PC-3 (cell line): ENCODE data around the gene SLC41A3. TPM values are rescaled to one million over a fixed set of nuclear protein-coding genes. Genes with fewer than 3 reads are reported as not detected.

Experiments used
- ATAC-seq: fragments of 200-7000 bp; cut with Tn5 transposase; 2 replicates; pipeline ENCODE4 v1.9.1; 2020; ENCODE audit warnings: mild to moderate bottlenecking, moderate library complexity
- BruUV-seq: library from RNA; stranded (reverse); fragments of 400-500 nt; replicated peaks from 2 replicates; lab custom pipeline; 2021; lab: Mats Ljungman, UMichigan
- CTCF ChIA-PET: fragments of 300-600 bp; sonication (Branson Sonifier 250); formaldehyde crosslinking; loops from one replicate; lab custom pipeline; 2022; ENCODE audit warnings: antibody characterized with exemption; lab: Charles Lee
- POLR2A ChIA-PET: fragments of 300-600 bp; sonication (Branson Sonifier 250); formaldehyde crosslinking; loops from one replicate; lab custom pipeline; 2022; ENCODE audit warnings: antibody characterized with exemption; ENCODE audit not compliant: unreplicated experiment; lab: Charles Lee
- DNase-seq: peaks from one replicate; pipeline ENCODE4 v3.0.0-alpha.2; 2015
- H2AFZ ChIP-seq: fragments of 300-600 bp; sonication (generic); 2 replicates; pipeline ENCODE4 v1.6.0; 2016; ENCODE audit warnings: antibody characterized with exemption, low read length
- H3F3A ChIP-seq: fragments of 300-600 bp; sonication (generic); one replicate; pipeline ENCODE4 v1.6.0; 2017; ENCODE audit warnings: antibody characterized with exemption, low read length, control low read depth, mild to moderate bottlenecking; ENCODE audit not compliant: unreplicated experiment
- H3K27ac ChIP-seq: fragments of 300-600 bp; sonication (generic); 2 replicates; pipeline ENCODE4 v1.5.1; 2016; ENCODE audit warnings: mild to moderate bottlenecking, low read length
- H3K27me3 ChIP-seq: fragments of 300-600 bp; sonication (generic); 2 replicates; pipeline ENCODE4 v1.6.1; 2016; ENCODE audit warnings: low read length, mixed read lengths
- H3K36me3 ChIP-seq: fragments of 300-600 bp; sonication (generic); 2 replicates; pipeline ENCODE4 v1.6.1; 2016; ENCODE audit warnings: low read depth, mixed run types, low read length, mixed read lengths
- H3K4me1 ChIP-seq: fragments of 300-600 bp; sonication (generic); 2 replicates; pipeline ENCODE4 v1.5.1; 2016; ENCODE audit warnings: low read length; ENCODE audit not compliant: insufficient read depth
- H3K4me2 ChIP-seq: fragments of 300-600 bp; sonication (generic); 2 replicates; pipeline ENCODE4 v1.6.0; 2016; ENCODE audit warnings: low read length
- H3K4me3 ChIP-seq: fragments of 300-600 bp; sonication (generic); 2 replicates; pipeline ENCODE4 v1.5.1; 2016; ENCODE audit warnings: mild to moderate bottlenecking, low read length, mixed read lengths
- H3K79me2 ChIP-seq: fragments of 300-600 bp; sonication (generic); 2 replicates; pipeline ENCODE4 v1.6.1; 2017; ENCODE audit warnings: low read length, mixed read lengths
- H3K9ac ChIP-seq: fragments of 300-600 bp; sonication (generic); 2 replicates; pipeline ENCODE4 v1.6.0; 2016; ENCODE audit warnings: mild to moderate bottlenecking, low read length
- H3K9me2 ChIP-seq: fragments of 300-600 bp; sonication (generic); replicated peaks from 2 replicates; pipeline ENCODE4 v1.6.1; 2016; ENCODE audit warnings: mixed run types, low read length, mixed read lengths
- H3K9me3 ChIP-seq: fragments of 300-600 bp; sonication (generic); 2 replicates; pipeline ENCODE4 v1.6.1; 2016; ENCODE audit warnings: low read length, mixed read lengths
- H4K20me1 ChIP-seq: fragments of 300-600 bp; sonication (generic); 2 replicates; pipeline ENCODE4 v1.6.1; 2016; ENCODE audit warnings: low read length, mixed read lengths
- EZH2 ChIP-seq: fragments of 300-600 bp; sonication (generic); IDR thresholded peaks from one replicate; pipeline ENCODE4 v1.6.1; 2017; ENCODE audit warnings: antibody characterized with exemption, mild to moderate bottlenecking, low read length; ENCODE audit not compliant: unreplicated experiment
- EZH2phosphoT487 ChIP-seq: fragments of 300-600 bp; sonication (generic); IDR thresholded peaks from 2 replicates; pipeline ENCODE4 v1.6.1; 2018; ENCODE audit warnings: mild to moderate bottlenecking, antibody characterized with exemption, low read length, borderline replicate concordance
- intact Hi-C: fragments of 100-400 bp; cut with micrococcal nuclease; formaldehyde crosslinking; loops from 2 replicates; pipeline ENCODE4 v1.9.0; 2023
- total RNA-seq: library from RNA; depleted of rRNA; stranded (reverse); fragments of >200 nt; gene quantifications from 2 replicates; pipeline ENCODE4 v1.2.3, GENCODE V29; 2014
- TF ChIP-seq, protein P1 (sequence below): fragments of 300-600 bp; sonication (generic); conservative IDR thresholded peaks from 2 replicates; pipeline ENCODE4 v1.5.1; 2017; ENCODE audit warnings: antibody characterized with exemption, low read depth, mild to moderate bottlenecking, low read length

SLC41A3 gene
- total RNA-seq, 1 experiment from 2014 or later: 29.8 TPM

- POLR2A ChIA-PET: no interaction called here
- intact Hi-C loops: no loop called here
- no peak for ATAC-seq
Measured at GRCh38 chr3:126051234-126051633, 32.7 kb downstream of the SLC41A3 start.

DNA sequence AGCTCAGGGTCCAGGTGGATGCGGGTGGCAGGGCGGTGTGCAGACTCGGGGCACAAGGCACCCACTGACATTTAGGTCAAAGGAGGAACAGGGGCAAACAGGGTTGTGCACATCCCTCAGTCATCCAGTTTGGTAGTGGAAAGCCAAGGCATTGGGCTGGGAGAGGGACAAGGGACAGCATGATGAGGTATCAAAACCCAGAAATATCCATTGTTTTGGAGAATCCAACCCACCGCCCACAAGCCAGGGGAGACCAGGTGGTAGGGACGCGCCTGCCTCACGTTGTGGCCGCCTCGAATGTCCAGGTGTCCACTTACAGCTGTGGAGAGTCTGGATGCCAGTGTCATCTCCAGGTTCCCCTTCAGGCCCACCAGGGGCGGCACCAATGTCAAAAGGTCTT is 33.3 kb downstream of the SLC41A3 start:
- Histone ChIP-seq H3K4me1 (no peaks in the 10 kb centered on the region), H3K79me2 (no peaks in the 10 kb centered on the region), H3K9me2 (no peaks in the 10 kb centered on the region), H3K4me3 (no peak overlapping the region), H3K9me3 (no peaks in the 10 kb centered on the region), H3K36me3 (no peaks in the 10 kb centered on the region), H3K27ac (no peak overlapping the region), H3K27me3 (no peaks in the 10 kb centered on the region), H3K9ac (no peak overlapping the region), H4K20me1 (no peaks in the 10 kb centered on the region), H3K4me2 (no peak overlapping the region), H3F3A (no peaks in the 10 kb centered on the region), H2AFZ (no peak overlapping the region)
- intact Hi-C loops: no loop called here
- ChIA-PET CTCF (no interaction called here), POLR2A (no interaction called here)
- TF ChIP-seq, protein P1, sequence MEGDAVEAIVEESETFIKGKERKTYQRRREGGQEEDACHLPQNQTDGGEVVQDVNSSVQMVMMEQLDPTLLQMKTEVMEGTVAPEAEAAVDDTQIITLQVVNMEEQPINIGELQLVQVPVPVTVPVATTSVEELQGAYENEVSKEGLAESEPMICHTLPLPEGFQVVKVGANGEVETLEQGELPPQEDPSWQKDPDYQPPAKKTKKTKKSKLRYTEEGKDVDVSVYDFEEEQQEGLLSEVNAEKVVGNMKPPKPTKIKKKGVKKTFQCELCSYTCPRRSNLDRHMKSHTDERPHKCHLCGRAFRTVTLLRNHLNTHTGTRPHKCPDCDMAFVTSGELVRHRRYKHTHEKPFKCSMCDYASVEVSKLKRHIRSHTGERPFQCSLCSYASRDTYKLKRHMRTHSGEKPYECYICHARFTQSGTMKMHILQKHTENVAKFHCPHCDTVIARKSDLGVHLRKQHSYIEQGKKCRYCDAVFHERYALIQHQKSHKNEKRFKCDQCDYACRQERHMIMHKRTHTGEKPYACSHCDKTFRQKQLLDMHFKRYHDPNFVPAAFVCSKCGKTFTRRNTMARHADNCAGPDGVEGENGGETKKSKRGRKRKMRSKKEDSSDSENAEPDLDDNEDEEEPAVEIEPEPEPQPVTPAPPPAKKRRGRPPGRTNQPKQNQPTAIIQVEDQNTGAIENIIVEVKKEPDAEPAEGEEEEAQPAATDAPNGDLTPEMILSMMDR: no peak
- no peak for TF ChIP-seq EZH2phosphoT487
- TF ChIP-seq EZH2: no peak
- DNase-seq (no peak), ATAC-seq (no peak)
- no TSS peak for BruUV-seq

More at GRCh38 chr3:126051234-126051633, 32.7 kb downstream of the SLC41A3 start:
- no TSS peak for BruUV-seq
- TF ChIP-seq EZH2phosphoT487: no peak
- TF ChIP-seq EZH2: no peak
- TF ChIP-seq, protein P1: no peak
- CTCF ChIA-PET: no interaction called here
- H3K36me3 ChIP-seq: no peaks in the 10 kb centered on the region
- no peaks in the 10 kb centered on the region for H3K27me3 ChIP-seq
- no peak for DNase-seq
- no peak overlapping the region for H2AFZ ChIP-seq
- H3K4me1 ChIP-seq: no peaks in the 10 kb centered on the region
- no peak overlapping the region for H3K4me3 ChIP-seq
- no peak overlapping the region for H3K9ac ChIP-seq
- H3K4me2 ChIP-seq: no peak overlapping the region
- no peaks in the 10 kb centered on the region for H4K20me1 ChIP-seq
- no peaks in the 10 kb centered on the region for H3F3A ChIP-seq
- H3K79me2 ChIP-seq: no peaks in the 10 kb centered on the region
- no peak overlapping the region for H3K27ac ChIP-seq
- H3K9me3 ChIP-seq: no peaks in the 10 kb centered on the region
- no peaks in the 10 kb centered on the region for H3K9me2 ChIP-seq

GRCh38 chr3:126050050-126050392 is 33.9 kb downstream of the SLC41A3 start:
- TF ChIP-seq, protein P1: no peak
- TF ChIP-seq EZH2 (no peak), EZH2phosphoT487 (no peak)
- H3K36me3 ChIP-seq: no peaks in the 10 kb centered on the region

More at GRCh38 chr3:126050050-126050392, 33.9 kb downstream of the SLC41A3 start:
- H4K20me1 ChIP-seq: no peaks in the 10 kb centered on the region
- BruUV-seq: no TSS peak
- no peak overlapping the region for H3K4me2 ChIP-seq
- no peaks in the 10 kb centered on the region for H3F3A ChIP-seq
- intact Hi-C loops: no loop called here
- ChIA-PET CTCF (no interaction called here), POLR2A (no interaction called here)
- no peaks in the 10 kb centered on the region for H3K4me1 ChIP-seq
- no peak overlapping the region for H2AFZ ChIP-seq
- H3K27ac ChIP-seq: no peak overlapping the region
- no peak overlapping the region for H3K9ac ChIP-seq
- H3K79me2 ChIP-seq: no peaks in the 10 kb centered on the region
- DNase-seq (no peak), ATAC-seq (no peak)
- no peaks in the 10 kb centered on the region for H3K9me3 ChIP-seq
- H3K4me3 ChIP-seq: no peak overlapping the region
- H3K9me2 ChIP-seq: no peaks in the 10 kb centered on the region
- H3K27me3 ChIP-seq: no peaks in the 10 kb centered on the region
